Activated naive CD8-positive, alpha-beta T cell treated with anti-CD3 and anti-CD28 coated beads, Interleukin-2, amount 50 U/mL, for 24 hours (primary cell): ENCODE results near the gene ACVR1B.
A peak's percentile ranks its signal among the peaks of the same experiment; 100 is the strongest.

Experiments used
- ATAC-seq: fragments of 150-1000 bp; cut with Tn5 transposase; one replicate; pipeline ENCODE4 v1.10.0; 2021
- DNase-seq: peaks from one replicate; pipeline ENCODE4 v3.0.0; 2021
- H3K27ac Mint-ChIP-seq: one replicate; pipeline ENCODE4 v1.8.0; 2021; ENCODE audit warnings: mild to moderate bottlenecking, mixed read lengths
- H3K27me3 Mint-ChIP-seq: one replicate; pipeline ENCODE4 v1.8.0; 2021; ENCODE audit warnings: mixed read lengths
- H3K36me3 Mint-ChIP-seq: one replicate; pipeline ENCODE4 v1.8.0; 2021; ENCODE audit warnings: low read depth, mixed read lengths
- H3K4me1 Mint-ChIP-seq: one replicate; pipeline ENCODE4 v1.8.0; 2021; ENCODE audit warnings: mixed read lengths
- H3K4me3 Mint-ChIP-seq: one replicate; pipeline ENCODE4 v1.8.0; 2021; ENCODE audit warnings: mild to moderate bottlenecking, moderate library complexity, mixed read lengths
- H3K9me3 Mint-ChIP-seq: one replicate; pipeline ENCODE4 v1.8.0; 2021; ENCODE audit warnings: mixed read lengths

ACVR1B gene

DNA sequence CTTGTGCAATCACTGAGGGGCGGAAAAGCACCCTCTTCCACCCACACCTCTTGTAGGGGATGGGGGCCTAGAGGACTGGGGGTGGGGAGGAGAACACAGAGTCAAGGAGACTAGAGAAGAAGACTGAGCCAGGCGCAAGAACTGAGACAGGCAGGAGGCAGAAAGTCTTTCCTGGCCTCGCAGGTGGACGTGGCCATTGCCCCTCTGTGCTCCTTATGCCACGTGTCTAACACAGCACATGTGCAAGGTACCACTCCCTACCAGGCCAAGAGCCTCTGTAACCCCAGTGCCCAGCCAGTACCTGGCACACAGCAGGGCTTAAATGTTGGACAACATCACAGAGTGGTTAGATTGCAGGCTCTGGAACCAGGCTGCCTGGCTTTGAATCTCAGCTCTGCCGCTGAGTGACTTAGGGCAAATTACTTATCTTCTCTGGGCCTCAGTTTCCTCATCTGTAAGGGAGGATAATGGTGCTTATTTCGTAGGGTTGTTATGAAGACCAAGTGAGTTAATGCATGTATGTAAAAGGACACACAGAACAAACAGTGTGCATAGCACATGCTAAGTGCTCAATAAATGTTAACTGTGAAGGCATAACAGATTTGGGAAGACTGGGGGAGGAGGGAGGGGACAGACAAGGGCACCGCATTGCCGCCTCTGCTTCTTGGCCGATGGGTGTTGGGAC lies 53.9 kb downstream of the ACVR1B start:
- Mint-ChIP-seq H3K4me3 (peak overlapping the region; percentile 82), H3K27me3 (peaks cover 9% of the 10 kb centered on the region), H3K36me3 (peaks cover 3% of the 10 kb centered on the region), H3K4me1 (peaks cover 24% of the 10 kb centered on the region), H3K27ac (peak overlapping the region; percentile 60), H3K9me3 (no peaks in the 10 kb centered on the region)
- no peak for ATAC-seq
- no peak for DNase-seq

DNA sequence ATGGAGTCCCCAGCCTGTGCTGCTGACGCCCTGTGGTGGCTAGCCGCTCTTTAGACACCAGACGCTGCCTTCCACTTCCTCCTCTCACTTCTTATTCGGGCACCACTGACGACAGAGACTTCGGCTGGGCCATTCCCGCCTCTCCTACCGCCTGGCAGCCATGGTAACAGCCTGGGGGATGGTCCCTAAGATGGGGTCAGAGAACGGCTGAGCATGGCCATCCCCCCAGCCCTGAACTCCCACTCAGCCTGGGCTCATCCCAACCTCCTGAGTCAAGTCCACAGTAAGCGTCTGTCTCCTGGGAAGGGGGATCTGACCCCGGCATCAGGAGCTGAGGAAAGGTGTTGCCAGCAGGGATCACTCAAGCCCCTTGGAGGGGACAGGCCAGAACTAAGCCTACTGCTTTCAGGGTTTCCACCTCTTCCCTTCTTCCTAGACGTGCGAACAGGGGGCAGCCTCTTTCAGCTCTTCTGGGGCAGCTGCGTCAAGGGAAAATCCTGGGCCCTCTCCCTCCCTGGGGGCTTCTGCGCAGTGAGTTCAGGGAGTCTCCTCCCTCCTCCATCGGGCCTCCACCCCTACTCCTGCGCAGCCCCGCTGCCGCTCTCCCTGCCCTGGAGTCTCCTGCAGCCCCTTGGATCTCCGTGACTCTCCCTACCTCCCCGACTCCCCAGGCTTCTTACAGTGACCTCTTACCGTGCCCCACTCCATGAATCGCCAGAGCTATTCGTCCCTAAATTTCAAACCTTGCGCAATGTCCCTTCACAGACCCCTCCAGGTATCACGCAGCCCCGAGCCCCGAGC lies 54.6 kb downstream of the ACVR1B start:
- H3K4me1 Mint-ChIP-seq: peaks cover 24% of the 10 kb centered on the region
- peaks cover 9% of the 10 kb centered on the region for H3K27me3 Mint-ChIP-seq
- peak overlapping the region; percentile 88 for H3K27ac Mint-ChIP-seq
- peaks cover 6% of the 10 kb centered on the region for H3K36me3 Mint-ChIP-seq
- H3K9me3 Mint-ChIP-seq: no peaks in the 10 kb centered on the region
- peak overlapping the region; percentile 82 for H3K4me3 Mint-ChIP-seq
- ATAC-seq (peak; percentile 2), DNase-seq (peak; percentile 33)

DNA sequence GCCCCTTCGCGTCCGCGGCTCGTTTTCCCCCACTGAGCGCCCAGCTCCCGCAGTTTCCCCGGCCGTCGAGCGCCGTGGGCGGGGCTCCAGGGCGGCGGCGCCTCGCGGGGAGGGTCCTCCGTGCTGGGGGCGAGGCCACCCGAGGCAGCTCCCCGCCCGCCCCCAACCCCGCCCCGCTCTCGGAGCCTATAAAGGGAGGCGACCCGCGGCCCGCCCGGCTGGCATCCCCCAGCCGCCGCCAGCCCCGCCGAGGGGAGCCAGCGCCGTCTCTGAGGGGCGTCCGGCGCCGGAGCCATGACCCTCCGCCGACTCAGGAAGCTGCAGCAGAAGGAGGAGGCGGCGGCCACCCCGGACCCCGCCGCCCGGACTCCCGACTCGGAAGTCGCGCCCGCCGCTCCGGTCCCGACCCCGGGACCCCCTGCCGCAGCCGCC lies 55.2 kb downstream of the ACVR1B start, which contains the start of gene TAMALIN:
Gene TAMALIN, plus strand, starts transcription at position 221 of the 432 bp plus-strand sequence. Its CDS starts 74 bp downstream, at position 295.
- DNase-seq: peak; percentile 83
- ATAC-seq: peak; percentile 76
- H3K9me3 Mint-ChIP-seq: no peaks in the 10 kb centered on the region
- H3K4me1 Mint-ChIP-seq: peaks cover 24% of the 10 kb centered on the region
- peak within 1 kb of the TSS; percentile 88 for H3K4me3 Mint-ChIP-seq
- H3K27ac Mint-ChIP-seq: peak within 1 kb of the TSS; percentile 88
- peaks cover 8% of the 10 kb centered on the region for H3K36me3 Mint-ChIP-seq
- H3K27me3 Mint-ChIP-seq: peaks cover 9% of the 10 kb centered on the region

DNA sequence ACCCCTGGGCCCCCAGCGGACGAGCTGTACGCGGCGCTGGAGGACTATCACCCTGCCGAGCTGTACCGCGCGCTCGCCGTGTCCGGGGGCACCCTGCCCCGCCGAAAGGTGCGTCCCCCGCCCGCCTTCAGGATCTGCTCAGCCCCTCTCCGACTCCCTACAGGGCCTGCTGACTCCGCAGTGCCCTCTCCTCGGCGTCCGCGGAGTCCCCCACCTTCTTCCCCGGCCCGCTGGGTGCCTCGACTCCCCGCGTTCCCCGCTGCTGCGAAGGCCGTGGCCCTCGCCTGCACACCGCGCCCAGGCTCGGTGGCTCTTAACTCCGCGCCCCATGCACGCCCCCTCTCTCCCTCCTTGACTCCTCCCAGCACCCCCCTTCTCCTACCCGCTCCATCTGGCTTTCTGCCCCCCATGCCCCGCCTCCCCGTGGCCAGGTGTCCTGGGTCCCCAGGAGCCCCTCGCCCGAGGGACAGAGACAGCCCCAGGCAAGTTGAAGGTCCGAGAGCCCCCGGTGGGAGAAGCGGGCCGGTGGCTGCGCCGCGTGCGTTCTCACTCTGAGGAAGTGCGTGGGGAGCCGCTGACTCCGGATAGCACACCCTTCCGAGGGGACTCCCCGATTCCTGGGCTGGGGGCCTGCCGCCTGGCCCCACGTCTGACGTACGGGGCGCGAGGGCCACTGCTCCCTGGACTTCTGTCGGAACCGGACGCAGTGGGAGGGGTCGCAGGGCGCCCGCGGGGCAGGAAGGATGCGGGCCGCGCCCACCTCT lies 55.8 kb downstream of the ACVR1B start:
- Mint-ChIP-seq H3K4me3 (peak overlapping the region; percentile 88), H3K27me3 (peaks cover 9% of the 10 kb centered on the region), H3K27ac (peak overlapping the region; percentile 80), H3K4me1 (peaks cover 24% of the 10 kb centered on the region), H3K9me3 (no peaks in the 10 kb centered on the region), H3K36me3 (peaks cover 8% of the 10 kb centered on the region)
- peak; percentile 57 for DNase-seq
- peak; percentile 53 for ATAC-seq

DNA sequence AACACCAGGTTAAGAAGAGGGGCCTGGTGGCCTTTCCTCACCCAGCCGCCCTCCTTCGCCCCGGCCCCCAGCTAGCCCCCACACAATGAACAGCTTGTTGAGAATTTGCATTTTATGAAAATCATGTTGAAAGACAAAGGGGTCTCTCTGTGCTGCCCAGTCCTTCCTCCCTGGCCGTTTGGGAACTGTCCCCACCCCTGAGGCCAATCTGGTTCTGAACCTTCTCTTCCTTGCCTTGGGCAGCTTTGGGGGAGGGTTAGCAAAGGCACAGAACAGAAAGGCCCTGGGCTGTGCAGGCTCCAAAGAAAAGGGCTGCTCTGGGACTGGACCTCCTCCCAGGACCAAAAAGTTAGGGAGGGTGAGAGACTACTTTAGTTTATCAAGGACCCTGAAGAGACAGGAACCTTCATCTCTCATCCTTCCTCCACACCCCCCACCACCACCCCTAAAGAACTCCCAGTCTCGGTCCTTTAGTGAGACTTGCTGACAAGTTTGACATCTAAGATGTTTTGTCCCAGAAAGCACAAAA lies 56.5 kb downstream of the ACVR1B start:
- peaks cover 9% of the 10 kb centered on the region for H3K27me3 Mint-ChIP-seq
- H3K36me3 Mint-ChIP-seq: peaks cover 8% of the 10 kb centered on the region
- DNase-seq: no peak
- peak overlapping the region; percentile 88 for H3K4me3 Mint-ChIP-seq
- peaks cover 24% of the 10 kb centered on the region for H3K4me1 Mint-ChIP-seq
- no peak for ATAC-seq
- no peaks in the 10 kb centered on the region for H3K9me3 Mint-ChIP-seq
- H3K27ac Mint-ChIP-seq: peak overlapping the region; percentile 80

DNA sequence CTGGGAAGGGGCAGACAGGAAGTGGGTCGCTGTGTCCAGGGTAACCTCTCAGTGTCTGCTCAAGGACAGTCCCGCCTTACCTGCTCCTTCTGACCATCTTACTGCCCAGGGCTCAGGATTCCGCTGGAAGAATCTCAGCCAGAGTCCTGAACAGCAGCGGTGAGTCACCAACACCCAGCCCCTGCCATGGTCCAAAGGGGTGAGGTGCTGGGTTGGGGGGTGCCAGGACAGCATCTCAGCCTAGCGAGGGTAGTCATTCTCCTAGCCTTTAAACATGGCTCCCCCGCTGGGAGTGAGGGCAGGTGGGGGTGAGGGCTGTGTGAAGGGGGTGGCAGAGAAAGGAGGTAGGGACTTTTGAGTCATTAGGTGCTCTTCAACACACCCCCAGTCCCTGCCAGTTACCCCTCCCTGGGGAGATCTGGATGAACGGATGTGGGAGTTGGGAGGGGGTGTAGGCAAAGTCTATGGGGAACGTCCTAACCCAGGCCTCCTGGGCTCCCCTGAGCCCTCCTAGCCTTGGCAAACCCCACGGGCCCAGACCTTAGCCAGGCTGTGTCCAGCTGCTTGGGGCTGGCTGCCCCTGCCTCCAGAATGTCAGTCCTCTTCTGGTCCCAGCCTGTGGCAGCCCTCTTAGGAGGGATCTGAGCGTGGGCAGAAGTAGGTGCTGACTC lies 57.7 kb downstream of the ACVR1B start:
- no peaks in the 10 kb centered on the region for H3K9me3 Mint-ChIP-seq
- peaks cover 9% of the 10 kb centered on the region for H3K27me3 Mint-ChIP-seq
- DNase-seq: no peak
- peaks cover 16% of the 10 kb centered on the region for H3K36me3 Mint-ChIP-seq
- H3K4me3 Mint-ChIP-seq: peak overlapping the region; percentile 88
- ATAC-seq: no peak
- H3K27ac Mint-ChIP-seq: no peak overlapping the region
- H3K4me1 Mint-ChIP-seq: peaks cover 24% of the 10 kb centered on the region

DNA sequence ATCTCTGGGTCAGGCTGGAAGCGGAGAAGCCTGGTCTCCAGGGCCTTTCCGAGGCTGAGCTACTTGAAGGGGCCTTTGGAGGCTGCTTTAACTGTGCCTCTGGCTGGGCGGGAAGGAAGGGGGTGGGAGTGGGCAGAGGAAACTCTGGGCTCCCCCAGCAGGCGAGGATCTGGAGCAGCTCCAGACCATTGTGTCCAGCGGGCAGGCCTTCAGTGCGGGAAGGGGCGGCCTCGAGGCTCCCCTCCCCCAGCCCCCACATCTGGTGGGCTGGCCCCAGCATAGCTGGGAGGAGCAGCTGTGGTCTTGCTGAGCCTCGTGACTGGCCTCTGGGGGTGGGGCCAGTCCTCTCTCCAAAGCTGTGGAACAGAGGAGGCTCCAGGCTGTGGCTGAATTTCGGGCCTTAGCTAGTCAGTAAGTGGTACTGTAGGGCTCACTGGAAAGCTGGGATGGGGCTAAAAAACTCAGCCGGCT lies 58.7 kb downstream of the ACVR1B start:
- Mint-ChIP-seq H3K9me3 (no peaks in the 10 kb centered on the region), H3K27ac (no peak overlapping the region), H3K4me3 (no peak overlapping the region), H3K4me1 (peaks cover 24% of the 10 kb centered on the region), H3K27me3 (peaks cover 9% of the 10 kb centered on the region), H3K36me3 (peaks cover 17% of the 10 kb centered on the region)
- ATAC-seq (no peak), DNase-seq (no peak)

DNA sequence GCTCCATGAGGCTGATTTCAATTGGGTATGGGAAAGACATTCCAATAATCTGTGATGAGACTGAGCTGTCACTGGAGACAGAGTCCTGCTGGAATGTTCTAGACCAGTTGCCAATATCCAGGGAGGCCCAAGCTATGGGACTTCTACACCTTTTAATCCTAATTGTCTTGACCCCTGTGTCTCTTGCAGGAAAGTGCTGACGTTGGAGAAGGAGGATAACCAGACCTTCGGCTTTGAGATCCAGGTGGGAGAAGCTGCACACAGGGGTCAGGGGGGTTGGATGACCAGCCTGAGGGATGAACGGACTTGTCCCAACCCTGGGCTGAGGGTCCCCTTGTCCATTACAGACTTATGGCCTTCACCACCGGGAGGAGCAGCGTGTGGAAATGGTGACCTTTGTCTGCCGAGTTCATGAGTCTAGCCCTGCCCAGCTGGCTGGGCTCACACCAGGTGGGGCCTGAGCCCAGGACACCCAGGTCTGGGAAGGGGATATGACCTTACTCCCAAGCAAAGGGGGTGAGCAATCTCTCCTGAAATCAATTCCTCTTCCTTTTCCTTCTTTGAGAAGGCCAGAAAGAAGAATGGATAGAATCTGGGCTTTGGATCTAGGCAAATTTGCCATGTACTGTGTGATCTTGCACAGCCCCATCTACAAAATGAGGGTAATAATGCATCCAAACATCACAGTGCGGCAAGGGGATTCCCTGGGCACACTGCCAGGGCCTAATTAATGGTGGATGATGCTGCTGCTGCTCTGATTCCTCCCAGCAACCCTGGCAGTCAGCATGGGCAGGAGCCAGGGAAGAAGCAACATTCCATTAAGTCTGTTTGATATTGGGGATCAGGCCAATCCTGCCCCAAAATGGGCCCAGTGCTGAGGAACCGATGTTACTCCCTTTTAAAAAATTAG lies 59.4 kb downstream of the ACVR1B start:
- DNase-seq: no peak
- no peak overlapping the region for H3K27ac Mint-ChIP-seq
- H3K27me3 Mint-ChIP-seq: peaks cover 4% of the 10 kb centered on the region
- H3K4me3 Mint-ChIP-seq: no peak overlapping the region
- no peaks in the 10 kb centered on the region for H3K9me3 Mint-ChIP-seq
- ATAC-seq: no peak
- H3K4me1 Mint-ChIP-seq: peaks cover 18% of the 10 kb centered on the region
- H3K36me3 Mint-ChIP-seq: peaks cover 17% of the 10 kb centered on the region

DNA sequence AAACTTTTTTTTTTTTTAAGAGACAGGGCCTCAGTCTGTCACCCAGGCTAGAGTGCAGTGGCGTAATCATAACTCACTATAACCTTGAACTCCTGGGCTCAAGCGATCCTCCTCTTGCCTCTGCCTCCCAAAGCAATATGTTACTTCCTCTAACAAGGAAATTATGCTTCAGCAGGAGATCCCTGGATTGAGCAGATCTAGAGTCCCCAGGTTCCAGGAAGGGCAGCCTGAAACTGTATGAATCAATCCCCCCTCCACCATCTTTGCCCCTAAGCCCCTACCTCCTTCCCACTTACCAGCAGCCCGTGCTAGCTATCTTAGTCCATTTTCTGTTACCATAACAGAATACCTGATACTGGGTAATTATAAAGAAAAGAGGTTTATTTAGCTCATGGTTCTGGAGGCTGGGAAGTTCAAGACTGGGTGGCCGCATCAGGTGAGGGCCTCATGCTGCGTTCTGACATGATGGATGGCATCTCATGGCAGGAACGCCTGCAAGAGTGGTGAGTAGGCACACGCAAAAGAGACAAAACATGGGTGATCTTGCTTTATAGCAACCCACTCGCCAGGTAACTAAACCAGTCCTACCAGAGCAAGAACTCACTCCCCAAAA lies 60.2 kb downstream of the ACVR1B start:
- H3K4me1 Mint-ChIP-seq: peaks cover 11% of the 10 kb centered on the region
- no peak overlapping the region for H3K4me3 Mint-ChIP-seq
- ATAC-seq: no peak
- H3K27ac Mint-ChIP-seq: no peak overlapping the region
- H3K36me3 Mint-ChIP-seq: peaks cover 17% of the 10 kb centered on the region
- no peaks in the 10 kb centered on the region for H3K9me3 Mint-ChIP-seq
- no peak for DNase-seq
- no peaks in the 10 kb centered on the region for H3K27me3 Mint-ChIP-seq

DNA sequence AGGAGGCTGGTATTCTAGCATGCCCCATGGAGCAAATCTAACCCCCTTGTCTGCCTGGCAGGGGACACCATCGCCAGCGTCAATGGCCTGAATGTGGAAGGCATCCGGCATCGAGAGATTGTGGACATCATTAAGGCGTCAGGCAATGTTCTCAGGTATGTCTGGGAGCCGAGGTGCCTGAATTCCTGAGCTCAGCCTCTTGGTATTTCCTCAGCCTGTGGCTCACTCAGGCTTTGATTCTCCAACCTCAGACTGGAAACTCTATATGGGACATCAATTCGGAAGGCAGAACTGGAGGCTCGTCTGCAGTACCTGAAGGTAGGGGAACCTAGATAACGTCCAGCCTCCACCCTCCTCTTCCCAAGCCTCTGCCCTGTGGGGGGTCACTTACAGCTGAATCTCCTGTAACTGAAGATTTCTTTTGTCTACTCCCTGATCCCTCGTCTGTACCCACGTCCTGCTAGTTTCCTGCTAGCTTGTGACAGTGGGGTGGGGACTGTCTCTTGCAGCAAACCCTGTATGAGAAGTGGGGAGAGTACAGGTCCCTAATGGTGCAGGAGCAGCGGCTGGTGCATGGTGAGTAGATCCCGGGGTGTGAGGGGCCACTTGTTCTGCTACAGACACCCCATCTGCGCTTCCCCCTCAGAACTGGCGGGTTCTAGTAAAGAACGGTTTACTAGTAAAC lies 62.3 kb downstream of the ACVR1B start:
- Mint-ChIP-seq H3K27ac (no peak overlapping the region), H3K9me3 (no peaks in the 10 kb centered on the region), H3K4me1 (peaks cover under 1% of the 10 kb centered on the region), H3K27me3 (no peaks in the 10 kb centered on the region), H3K4me3 (no peak overlapping the region), H3K36me3 (peaks cover 17% of the 10 kb centered on the region)
- DNase-seq: no peak
- no peak for ATAC-seq

DNA sequence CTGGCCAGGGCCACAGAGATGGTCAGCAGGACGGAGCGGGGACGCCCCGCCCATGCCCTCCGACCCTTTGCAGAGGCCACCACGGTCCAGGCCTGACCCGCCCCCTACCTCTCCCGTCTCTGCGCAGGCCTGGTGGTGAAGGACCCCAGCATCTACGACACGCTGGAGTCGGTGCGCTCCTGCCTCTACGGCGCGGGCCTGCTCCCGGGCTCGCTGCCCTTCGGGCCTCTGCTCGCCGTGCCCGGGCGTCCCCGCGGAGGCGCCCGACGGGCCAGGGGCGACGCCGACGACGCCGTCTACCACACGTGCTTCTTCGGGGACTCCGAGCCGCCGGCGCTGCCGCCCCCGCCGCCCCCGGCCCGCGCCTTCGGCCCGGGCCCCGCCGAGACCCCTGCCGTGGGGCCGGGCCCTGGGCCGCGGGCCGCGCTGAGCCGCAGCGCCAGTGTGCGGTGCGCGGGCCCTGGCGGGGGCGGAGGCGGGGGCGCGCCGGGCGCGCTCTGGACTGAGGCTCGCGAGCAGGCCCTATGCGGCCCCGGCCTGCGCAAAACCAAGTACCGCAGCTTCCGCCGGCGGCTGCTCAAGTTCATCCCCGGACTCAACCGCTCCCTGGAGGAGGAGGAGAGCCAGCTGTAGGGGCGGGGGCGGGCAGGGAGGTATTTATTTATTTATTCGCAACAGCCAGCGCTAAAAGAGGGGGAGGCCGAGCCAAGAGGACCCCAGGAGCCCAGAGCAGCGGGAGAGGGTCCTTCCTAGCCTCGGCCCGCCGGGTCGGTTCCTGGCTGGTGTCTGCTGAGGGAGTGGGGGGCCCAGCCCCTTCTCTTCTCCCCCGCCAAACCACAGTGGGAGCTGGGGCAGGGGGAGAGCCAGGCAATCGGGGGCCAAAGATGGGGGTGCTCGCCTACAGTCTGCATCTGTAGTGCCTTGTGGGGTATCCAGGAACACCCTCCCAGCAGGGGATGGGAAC lies 63.4 kb downstream of the ACVR1B start:
- peaks cover 17% of the 10 kb centered on the region for H3K36me3 Mint-ChIP-seq
- ATAC-seq: no peak
- H3K4me3 Mint-ChIP-seq: no peak overlapping the region
- H3K9me3 Mint-ChIP-seq: no peaks in the 10 kb centered on the region
- H3K27me3 Mint-ChIP-seq: no peaks in the 10 kb centered on the region
- peaks cover under 1% of the 10 kb centered on the region for H3K4me1 Mint-ChIP-seq
- DNase-seq: no peak
- no peak overlapping the region for H3K27ac Mint-ChIP-seq
